Activated CD4-positive, alpha-beta memory T cell treated with anti-CD3 and anti-CD28 coated beads for 36 hours (primary cell): Measurements from ENCODE around the gene CACFD1. TPM values are rescaled to one million over a fixed set of nuclear protein-coding genes. Genes with fewer than 3 reads are reported as not detected.

Source experiments
- CTCF ChIA-PET: fragments of 350-600 bp; sonication (Branson Sonifier 250); formaldehyde crosslinking; loops from one replicate; lab custom pipeline; 2021; ENCODE audit warnings: antibody characterized with exemption, inconsistent platforms; lab: Charles Lee
- POLR2A ChIA-PET: fragments of 350-600 bp; sonication (Branson Sonifier 250); formaldehyde crosslinking; loops from one replicate; lab custom pipeline; 2021; ENCODE audit warnings: antibody characterized with exemption; lab: Charles Lee
- DNase-seq: peaks from one replicate; pipeline ENCODE4 v3.0.0-alpha.2; 2020
- H3K27ac Mint-ChIP-seq: one replicate; pipeline ENCODE4 v1.8.0; 2021; ENCODE audit warnings: mixed read lengths
- H3K27me3 Mint-ChIP-seq: one replicate; pipeline ENCODE4 v1.8.0; 2021; ENCODE audit warnings: mixed read lengths
- H3K36me3 Mint-ChIP-seq: one replicate; pipeline ENCODE4 v1.8.0; 2021; ENCODE audit warnings: mixed read lengths
- H3K4me1 Mint-ChIP-seq: one replicate; pipeline ENCODE4 v1.8.0; 2021; ENCODE audit warnings: low read depth, mixed read lengths
- H3K4me3 Mint-ChIP-seq: one replicate; pipeline ENCODE4 v1.8.0; 2021; ENCODE audit warnings: mild to moderate bottlenecking, mixed read lengths
- H3K9me3 Mint-ChIP-seq: one replicate; pipeline ENCODE4 v1.8.0; 2021; ENCODE audit warnings: mixed read lengths
- intact Hi-C: fragments of 100-400 bp; cut with micrococcal nuclease; formaldehyde crosslinking; loops from one replicate; pipeline ENCODE4 v1.15.1; 2023
- total RNA-seq, 2 experiments: library from RNA; stranded (reverse); gene quantifications; one replicate each; pipeline ENCODE4 v1.2.3, GENCODE V29; 2021

CACFD1 gene
- total RNA-seq, 2 experiments from 2014 or later = 1.1 to 1.2 TPM

- POLR2A ChIA-PET = no interaction called here
- no peaks in the 10 kb centered on the region for H3K27me3 Mint-ChIP-seq
- no peak for DNase-seq
- H3K27ac Mint-ChIP-seq = no peak overlapping the region
- no peak overlapping the region for H3K4me3 Mint-ChIP-seq
- CTCF ChIA-PET = interaction anchor here (1.2 kb wide), 1 partner anchor 10 kb away, joined by 3 read pairs; no protein-coding TSS in a partner anchor
- no peaks in the 10 kb centered on the region for H3K4me1 Mint-ChIP-seq
- intact Hi-C loops = no loop called here
- no peaks in the 10 kb centered on the region for H3K36me3 Mint-ChIP-seq
- no peaks in the 10 kb centered on the region for H3K9me3 Mint-ChIP-seq
These were observed 59.1 kb downstream of the CACFD1 start for GRCh38 chr9:133518706-133519449.

GRCh38 chr9:133519693-133520092 lies 59.9 kb downstream of the CACFD1 start:
- no peak for DNase-seq
- no peak overlapping the region for H3K27ac Mint-ChIP-seq
- POLR2A ChIA-PET = no interaction called here
- no peaks in the 10 kb centered on the region for H3K9me3 Mint-ChIP-seq
- H3K36me3 Mint-ChIP-seq = no peaks in the 10 kb centered on the region
- intact Hi-C loops = no loop called here
- no peak overlapping the region for H3K4me3 Mint-ChIP-seq
- H3K4me1 Mint-ChIP-seq = no peaks in the 10 kb centered on the region
- H3K27me3 Mint-ChIP-seq = no peaks in the 10 kb centered on the region
- CTCF ChIA-PET = no interaction called here

GRCh38 chr9:133520121-133520835 lies 60.5 kb downstream of the CACFD1 start:
- intact Hi-C loops = no loop called here
- POLR2A ChIA-PET = no interaction called here

More at GRCh38 chr9:133520121-133520835, 60.5 kb downstream of the CACFD1 start:
- no peaks in the 10 kb centered on the region for H3K9me3 Mint-ChIP-seq
- H3K36me3 Mint-ChIP-seq = no peaks in the 10 kb centered on the region
- no peaks in the 10 kb centered on the region for H3K4me1 Mint-ChIP-seq
- no peaks in the 10 kb centered on the region for H3K27me3 Mint-ChIP-seq
- no peak for DNase-seq
- no peak overlapping the region for H3K27ac Mint-ChIP-seq
- H3K4me3 Mint-ChIP-seq = no peak overlapping the region
- CTCF ChIA-PET = no interaction called here

Other genes with a start within 250 kb of the CACFD1 start
- not detected for gene ABO, start 184.8 kb upstream of the CACFD1 start, total RNA-seq
- 10 to 100 TPM; 16.9 to 18.2 TPM for gene SURF6, start 123.8 kb upstream of the CACFD1 start, total RNA-seq
- 10 to 100 TPM; 20.8 to 20.9 TPM for gene MED22, start 111.8 kb upstream of the CACFD1 start, total RNA-seq
- gene RPL7A, start 111.8 kb upstream of the CACFD1 start, total RNA-seq = 1,000 to 10,000 TPM; 3,340 to 3,454 TPM
- 10 to 100 TPM; 24.7 to 26.0 TPM for gene SURF1, start 103.5 kb upstream of the CACFD1 start, total RNA-seq
- 10 to 100 TPM; 12.5 to 15.5 TPM for gene SURF2, start 103.4 kb upstream of the CACFD1 start, total RNA-seq
- gene SURF4, start 83.9 kb upstream of the CACFD1 start, total RNA-seq = 100 to 1,000 TPM; 358 to 368 TPM
- gene STKLD1, start 83.6 kb upstream of the CACFD1 start, total RNA-seq = under 1 TPM; 0.69 to 0.90 TPM
- 10 to 100 TPM; 24.2 to 26.3 TPM for gene REXO4, start 42.0 kb upstream of the CACFD1 start, total RNA-seq
- 1 to 10 TPM; 2.4 to 2.6 TPM for gene ADAMTS13, start 37.6 kb upstream of the CACFD1 start, total RNA-seq
- gene SLC2A6, start 19.1 kb downstream of the CACFD1 start, total RNA-seq = 1 to 10 TPM; 2.2 to 2.6 TPM
- not detected for gene MYMK, start 65.0 kb downstream of the CACFD1 start, total RNA-seq
- under 1 TPM; 0.05 to 0.07 TPM for gene ADAMTSL2, start 74.7 kb downstream of the CACFD1 start, total RNA-seq
- gene FAM163B, start 149.4 kb downstream of the CACFD1 start, total RNA-seq = not detected
- gene DBH, start 176.4 kb downstream of the CACFD1 start, total RNA-seq = not detected